Measurements from ENCODE around the gene GABRA6.
"Not testable (repeated sequence)": the region's sequence is repeated elsewhere in the genome, so short reads cannot be mapped to it uniquely, and the experiment has no call there.

GABRA6 gene

GRCh38 chr5:161685461-161685860, at the start of gene GABRA6:
Gene GABRA6 (plus strand): TSS chr5:161685721. CDS start chr5:161685990, 269 bp downstream.
- no peak for DNase-seq

DNA sequence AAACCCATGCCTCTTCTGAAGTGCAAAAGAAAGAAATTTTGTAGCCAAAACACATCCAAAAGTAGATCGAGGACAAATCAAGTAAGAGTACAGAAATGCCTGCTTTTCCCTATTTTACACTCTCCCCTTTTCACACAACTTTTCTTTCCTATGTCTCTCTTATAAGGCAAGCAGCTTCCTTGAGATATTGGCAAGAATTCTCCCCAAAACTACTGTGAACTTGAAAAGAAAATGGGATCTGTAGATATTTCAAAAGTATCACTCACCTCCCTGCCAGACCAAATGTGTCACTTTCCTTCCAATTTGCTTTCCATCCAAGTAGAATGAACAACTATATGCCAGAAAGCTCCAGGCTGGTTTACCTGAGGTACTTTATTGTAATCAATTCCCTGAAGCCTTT, 47.9 kb upstream of the GABRA6 start:
- DNase-seq, result no peak

DNA sequence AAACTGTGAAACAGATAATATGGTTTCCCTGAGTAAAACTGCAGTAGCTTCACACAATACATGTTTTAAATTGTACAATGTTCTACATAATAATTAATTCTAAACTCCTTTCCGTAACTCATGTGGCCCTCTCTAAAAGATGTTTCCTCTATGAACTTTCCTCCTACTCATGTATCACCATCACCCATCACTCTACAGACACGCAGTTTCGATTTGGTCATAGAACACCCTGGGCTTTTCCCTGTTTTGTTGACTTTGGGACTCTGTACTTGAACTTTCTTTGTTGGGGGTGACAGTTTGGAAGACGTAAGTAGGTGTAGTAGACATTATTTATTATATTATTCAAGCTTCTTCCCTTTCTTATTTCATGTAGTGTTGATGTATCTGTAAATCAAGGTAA, 44.1 kb upstream of the GABRA6 start:
- no peak for DNase-seq

DNA sequence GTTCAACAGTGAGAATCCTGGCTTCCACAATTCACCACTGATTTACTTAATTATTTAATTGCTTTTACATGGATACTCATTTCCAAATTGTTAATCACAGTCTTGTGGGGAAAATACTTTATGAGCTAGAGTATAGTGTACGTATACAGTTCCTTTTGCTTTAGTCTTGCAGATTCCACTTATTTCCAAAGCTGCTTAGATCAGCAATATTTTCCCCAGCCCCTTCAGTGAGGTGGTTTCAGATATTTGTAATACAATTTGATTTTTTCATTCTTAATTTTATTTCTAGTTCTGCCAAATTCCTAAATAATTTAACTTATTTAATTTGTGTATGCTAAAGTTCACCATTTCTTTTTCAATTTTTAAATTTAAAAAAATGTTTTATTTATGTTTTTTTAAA, 40.3 kb upstream of the GABRA6 start:
- DNase-seq, result no peak

- DNase-seq, result not testable (repeated sequence)
Measured at GRCh38 chr5:161651926-161652325, 33.6 kb upstream of the GABRA6 start.

- no peak for DNase-seq
Measured at GRCh38 chr5:161660806-161661205, 24.7 kb upstream of the GABRA6 start.

DNA sequence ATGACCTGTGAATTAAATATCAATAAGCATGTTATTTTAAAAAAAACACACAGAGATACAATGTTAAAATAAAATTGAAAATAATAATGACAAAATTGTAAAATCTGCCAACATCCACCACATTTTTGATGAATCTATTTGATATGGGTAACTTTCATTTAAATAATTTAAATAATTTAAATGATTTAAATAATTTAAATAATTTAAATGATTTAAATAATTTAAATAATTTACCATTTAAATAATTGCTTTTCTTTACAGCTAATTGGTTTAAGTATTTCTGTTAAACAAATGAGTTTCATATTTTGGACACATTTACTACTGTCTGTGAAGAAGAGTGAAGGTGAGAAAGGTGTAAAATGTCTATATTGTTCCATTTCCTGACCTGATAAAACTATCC, 22.1 kb upstream of the GABRA6 start:
- no peak for DNase-seq

DNA sequence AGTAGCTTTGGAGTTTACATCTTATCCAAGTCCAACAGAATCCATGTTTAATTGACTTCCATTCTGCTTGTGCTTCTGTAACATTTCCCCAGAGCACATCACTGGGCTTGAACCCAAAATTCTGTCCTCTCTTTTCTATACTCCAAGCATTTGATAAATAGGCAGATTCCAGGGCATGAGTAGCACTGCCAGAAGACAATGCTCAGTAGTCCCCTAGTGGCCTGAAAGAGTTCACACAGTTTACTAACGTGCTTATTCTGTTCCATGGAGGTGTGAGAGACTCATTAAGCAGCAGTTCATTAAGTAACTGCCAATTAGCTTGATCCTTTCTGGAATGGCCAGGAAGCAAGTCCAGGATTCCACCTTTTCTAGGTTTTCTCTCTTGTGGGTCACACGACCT, 9.4 kb upstream of the GABRA6 start:
- DNase-seq, result no peak

DNA sequence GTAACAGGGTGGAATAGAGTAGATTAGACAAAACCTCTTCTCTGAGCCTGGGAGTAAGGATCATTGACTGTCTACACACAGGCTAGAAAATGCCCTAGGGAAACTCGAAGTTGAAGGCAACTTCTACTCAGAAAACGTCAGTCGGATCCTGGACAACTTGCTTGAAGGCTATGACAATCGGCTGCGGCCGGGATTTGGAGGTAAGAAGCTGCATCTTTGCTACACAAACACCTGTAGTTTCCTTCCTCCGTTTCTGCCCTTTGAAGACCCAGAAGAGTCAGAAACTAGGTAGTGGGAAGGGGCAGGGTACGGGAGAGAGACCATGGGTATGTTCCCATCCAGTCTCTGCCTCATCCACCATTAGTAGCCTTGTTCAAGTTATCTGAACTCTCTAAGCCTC, 628 bp downstream of the GABRA6 start:
- DNase-seq, result no peak

GRCh38 chr5:161686881-161687280, 1.4 kb downstream of the GABRA6 start:
- no peak for DNase-seq

DNA sequence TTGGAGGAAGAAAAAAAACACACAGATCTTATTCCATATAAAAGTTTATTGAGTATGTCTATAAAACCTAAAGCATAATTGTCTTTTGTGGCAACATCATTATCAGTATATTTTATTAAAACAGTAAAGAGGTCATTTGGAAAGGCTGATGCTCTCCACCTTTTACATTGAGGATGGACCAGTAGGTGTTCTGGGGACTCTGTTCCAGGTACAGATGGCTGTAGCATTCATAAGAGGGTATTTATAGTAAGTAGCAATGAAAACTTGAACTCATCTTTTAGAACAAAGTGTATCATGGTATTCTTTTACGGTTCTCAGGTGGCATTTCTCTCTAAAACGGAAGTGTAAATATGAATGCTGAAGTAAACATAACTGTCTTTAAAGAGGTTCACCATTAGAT, 1.8 kb downstream of the GABRA6 start:
- no peak for DNase-seq

GRCh38 chr5:161691911-161692310, 6.4 kb downstream of the GABRA6 start:
- no peak for DNase-seq

DNA sequence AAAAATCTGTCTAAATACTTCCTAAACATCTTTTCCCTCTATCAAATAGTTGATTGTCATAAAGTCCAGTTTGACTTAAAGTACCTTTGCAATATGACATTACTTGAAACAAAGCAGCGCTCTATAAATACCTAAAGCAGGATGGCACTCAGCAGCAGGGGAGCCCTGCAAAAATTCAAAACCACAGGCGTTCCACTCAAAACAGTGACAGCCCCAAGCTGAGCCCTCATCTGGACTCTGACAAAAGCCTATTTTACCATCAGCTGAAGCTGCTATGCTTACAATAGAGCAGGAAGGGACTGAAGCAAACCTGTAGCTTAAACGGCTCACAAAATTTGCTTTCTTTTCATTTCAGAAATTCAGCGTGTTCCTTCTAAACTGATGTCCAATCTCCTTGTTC, 11.5 kb downstream of the GABRA6 start:
- no peak for DNase-seq

DNA sequence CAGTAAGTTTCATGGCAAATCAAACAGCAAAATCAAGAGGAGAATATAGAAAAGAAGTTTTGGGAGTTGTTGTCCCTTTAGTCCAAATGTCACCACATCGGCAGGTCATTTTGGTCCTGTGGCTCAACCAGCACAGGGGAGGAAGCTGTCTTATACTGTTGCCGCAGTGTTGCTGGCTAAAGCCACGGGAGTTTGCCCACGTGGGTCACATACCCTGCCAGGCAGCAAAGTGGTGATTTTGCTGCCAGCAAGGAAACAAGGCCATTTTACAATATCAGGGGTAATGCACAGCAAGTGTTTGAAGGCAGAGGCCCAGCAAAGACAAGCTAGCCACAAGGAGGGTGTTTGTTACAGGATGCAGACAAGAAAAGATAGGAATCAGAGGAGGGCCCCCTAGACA, 14.5 kb downstream of the GABRA6 start:
- no peak for DNase-seq

- no peak for DNase-seq
Measured at GRCh38 chr5:161703528-161703927, 18.0 kb downstream of the GABRA6 start.

GRCh38 chr5:161707382-161707781, 21.9 kb downstream of the GABRA6 start:
- no peak for DNase-seq

DNA sequence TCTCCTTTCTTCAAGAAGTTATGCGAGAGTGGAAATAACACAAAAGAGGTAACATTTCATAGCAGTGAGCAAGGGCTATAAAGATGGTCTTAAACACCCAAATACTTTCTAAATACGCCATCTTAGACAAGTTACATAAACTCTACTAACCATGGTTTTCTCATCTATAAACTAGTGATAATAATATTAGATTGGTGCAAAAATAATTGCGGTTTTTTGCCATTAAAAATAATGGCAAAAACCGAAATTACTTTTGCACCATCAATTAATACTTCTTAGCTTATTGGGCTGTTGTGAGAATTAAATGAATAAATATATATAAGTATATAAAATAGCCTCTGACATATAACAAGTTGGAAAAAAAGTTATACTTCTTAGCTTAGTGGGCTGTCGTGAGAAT, 23.7 kb downstream of the GABRA6 start:
- DNase-seq, result no peak

- DNase-seq, result no peak
Measured at GRCh38 chr5:161713042-161713441, 27.5 kb downstream of the GABRA6 start.

GRCh38 chr5:161719157-161719556, 33.6 kb downstream of the GABRA6 start:
- DNase-seq, result no peak

GRCh38 chr5:161720460-161720859, 34.9 kb downstream of the GABRA6 start:
- DNase-seq, result no peak

GRCh38 chr5:161734741-161735140, 49.2 kb downstream of the GABRA6 start:
- no peak for DNase-seq

DNA sequence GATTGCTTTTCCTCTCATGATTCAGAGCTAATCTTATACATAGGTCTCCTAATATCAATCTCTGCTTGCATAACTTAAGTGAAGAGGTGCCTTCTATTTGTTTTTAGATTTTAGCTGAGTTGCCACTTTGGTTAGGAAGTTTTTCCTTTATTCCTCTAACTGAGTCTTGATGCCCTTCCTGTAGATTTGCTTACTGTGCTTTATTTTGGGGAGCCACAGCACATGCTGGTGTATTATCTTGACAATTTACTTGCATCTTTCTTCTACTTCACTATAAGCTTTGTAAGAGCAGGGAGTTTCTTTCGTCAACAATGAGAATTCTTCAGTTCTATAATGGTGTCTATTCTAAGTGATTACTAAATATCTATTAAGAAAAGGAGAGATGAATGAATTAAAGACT, 54.9 kb downstream of the GABRA6 start:
- no peak for DNase-seq

- DNase-seq, result no peak
Measured at GRCh38 chr5:161744276-161744675, 58.8 kb downstream of the GABRA6 start.

DNA sequence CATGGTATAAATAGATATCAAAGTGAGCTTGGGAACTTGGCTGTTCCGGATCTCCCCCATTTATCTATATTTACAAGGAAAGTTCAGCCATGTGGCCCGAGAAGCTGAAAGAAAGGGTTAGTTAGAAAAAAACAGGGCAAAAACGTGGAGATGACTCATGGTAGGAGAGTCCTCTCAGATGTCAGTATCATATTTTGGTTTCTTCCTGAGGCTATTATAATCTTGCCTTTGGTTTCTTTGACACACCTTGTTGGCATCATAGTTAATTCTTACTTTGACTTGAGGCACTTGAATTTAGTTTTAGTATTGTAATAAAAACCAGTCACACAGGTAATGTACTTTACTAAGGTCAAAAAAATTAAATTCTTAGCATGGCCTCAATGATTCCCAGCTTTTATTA, 59.9 kb downstream of the GABRA6 start:
- DNase-seq, result no peak

DNA sequence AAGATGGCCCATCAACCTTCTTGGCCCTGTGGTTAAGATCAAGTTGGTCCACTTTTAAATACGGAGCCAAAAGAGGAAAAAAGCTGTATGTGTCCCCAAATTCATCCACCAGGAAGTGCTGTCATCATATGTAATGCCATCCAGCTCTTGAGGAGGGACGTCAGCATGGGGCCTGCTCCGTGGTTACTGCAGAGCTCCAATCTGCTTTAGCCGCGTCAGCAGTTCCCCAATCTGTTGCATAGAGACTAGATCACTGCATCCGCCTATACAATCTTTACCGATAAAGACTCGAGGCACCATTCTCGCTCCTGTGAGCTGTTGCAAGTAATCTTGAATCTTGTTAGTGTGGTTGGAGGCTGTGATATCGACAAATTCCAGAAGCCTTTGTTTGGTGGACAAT, 65.7 kb downstream of the GABRA6 start:
- DNase-seq, result no peak
